OCI-LY1 (cell line): Measurements from ENCODE around the gene FRY.

ENCODE experiments used
- H2AFZ ChIP-seq: fragments of 200-600 bp; sonication (generic), shearing (Covaris generic); 2 replicates; pipeline ENCODE4 v1.6.0; 2014; ENCODE audit warnings: antibody characterized with exemption, mild to moderate bottlenecking, low read length
- H3F3A ChIP-seq: fragments of 200-600 bp; sonication (generic), shearing (Covaris generic); 2 replicates; pipeline ENCODE4 v1.6.0; 2014; ENCODE audit warnings: mild to moderate bottlenecking, antibody characterized with exemption, low read length, moderate library complexity; ENCODE audit not compliant: insufficient read depth
- H3K27ac ChIP-seq: fragments of 200-600 bp; sonication (generic); 2 replicates; pipeline ENCODE4 v1.5.1; 2014; ENCODE audit warnings: low read length, mixed run types, mild to moderate bottlenecking, low read depth; ENCODE audit not compliant: poor library complexity, severe bottlenecking
- H3K27me3 ChIP-seq: fragments of 200-600 bp; sonication (generic); 2 replicates; pipeline ENCODE4 v1.6.0; 2014; ENCODE audit warnings: antibody characterized with exemption, mild to moderate bottlenecking, low read length, moderate library complexity; ENCODE audit not compliant: insufficient read depth
- H3K36me3 ChIP-seq: fragments of 200-600 bp; sonication (generic); 2 replicates; pipeline ENCODE4 v1.6.1; 2014; ENCODE audit warnings: mild to moderate bottlenecking, antibody characterized with exemption, low read length, moderate library complexity, mixed read lengths; ENCODE audit not compliant: insufficient read depth
- H3K4me1 ChIP-seq: fragments of 200-600 bp; sonication (generic); 2 replicates; pipeline ENCODE4 v1.5.1; 2014; ENCODE audit warnings: mild to moderate bottlenecking, low read length, moderate library complexity; ENCODE audit not compliant: insufficient read depth, severe bottlenecking
- H3K4me2 ChIP-seq: fragments of 200-600 bp; sonication (generic), shearing (Covaris generic); 2 replicates; pipeline ENCODE4 v1.6.1; 2014; ENCODE audit warnings: low read length
- H3K4me3 ChIP-seq: fragments of 200-600 bp; sonication (generic); 2 replicates; pipeline ENCODE4 v1.5.1; 2014; ENCODE audit warnings: low read length, low read depth, mild to moderate bottlenecking, mixed read lengths; ENCODE audit not compliant: poor library complexity, severe bottlenecking
- H3K79me2 ChIP-seq: fragments of 200-600 bp; shearing (Covaris generic); 2 replicates; pipeline ENCODE4 v1.6.1; 2016; ENCODE audit warnings: mixed run types, low read length, mixed read lengths; ENCODE audit not compliant: insufficient read depth
- H3K9ac ChIP-seq: fragments of 200-600 bp; sonication (generic), shearing (Covaris generic); 2 replicates; pipeline ENCODE4 v1.6.1; 2014; ENCODE audit warnings: mild to moderate bottlenecking, low read length, mixed read lengths
- H3K9me2 ChIP-seq: fragments of 200-600 bp; sonication (generic), shearing (Covaris generic); 2 replicates; pipeline ENCODE4 v1.6.1; 2014; ENCODE audit warnings: low read depth, mild to moderate bottlenecking, low read length, mixed read lengths
- H3K9me3 ChIP-seq: fragments of 200-600 bp; shearing (Covaris generic); 2 replicates; pipeline ENCODE4 v1.6.1; 2014; ENCODE audit warnings: low read length, mixed read lengths
- H4K20me1 ChIP-seq: fragments of 200-600 bp; sonication (generic), shearing (Covaris generic); 2 replicates; pipeline ENCODE4 v1.6.0; 2016; ENCODE audit warnings: mild to moderate bottlenecking, low read length; ENCODE audit not compliant: insufficient read depth
- CTCF ChIP-seq: fragments of 200-600 bp; sonication (generic), shearing (Covaris generic); IDR thresholded peaks from 2 replicates; pipeline ENCODE4 v1.5.1; 2017; ENCODE audit warnings: mild to moderate bottlenecking, antibody characterized with exemption, low read length, moderate library complexity, mixed read lengths
- EZH2 ChIP-seq: fragments of 200-600 bp; sonication (generic), shearing (Covaris generic); IDR thresholded peaks from 2 replicates; pipeline ENCODE4 v1.8.0; 2017; ENCODE audit warnings: borderline replicate concordance, mixed run types, mild to moderate bottlenecking, antibody characterized with exemption, low read length, moderate library complexity, mixed read lengths

FRY gene

GRCh38 chr13:32216281-32216680 is 184.7 kb downstream of the FRY start:
- H3K4me3 ChIP-seq = no peak overlapping the region
- TF ChIP-seq CTCF (no peak), EZH2 (no peak)
- no peak overlapping the region for H3K27ac ChIP-seq
- no peaks in the 10 kb centered on the region for H4K20me1 ChIP-seq
- H3K4me2 ChIP-seq = no peak overlapping the region
- H3K4me1 ChIP-seq = no peaks in the 10 kb centered on the region
- H3K36me3 ChIP-seq = no peaks in the 10 kb centered on the region
- H3K9ac ChIP-seq = no peak overlapping the region
- H3K9me3 ChIP-seq = no peaks in the 10 kb centered on the region
- H2AFZ ChIP-seq = no peak overlapping the region
- no peaks in the 10 kb centered on the region; the same call in 1 of the 2 replicates for H3K9me2 ChIP-seq
- no peaks in the 10 kb centered on the region for H3K27me3 ChIP-seq
- H3K79me2 ChIP-seq = no peaks in the 10 kb centered on the region
- H3F3A ChIP-seq = no peaks in the 10 kb centered on the region

- TF ChIP-seq EZH2 = no peak
- TF ChIP-seq CTCF = no peak
- Histone ChIP-seq H2AFZ (no peak overlapping the region), H4K20me1 (no peaks in the 10 kb centered on the region), H3K79me2 (no peaks in the 10 kb centered on the region), H3K4me3 (no peak overlapping the region), H3K9ac (no peak overlapping the region), H3K9me3 (no peaks in the 10 kb centered on the region), H3K27ac (no peak overlapping the region), H3K4me1 (no peaks in the 10 kb centered on the region), H3K4me2 (no peak overlapping the region), H3K36me3 (no peaks in the 10 kb centered on the region), H3F3A (no peaks in the 10 kb centered on the region), H3K9me2 (no peaks in the 10 kb centered on the region), H3K27me3 (no peaks in the 10 kb centered on the region)
Measured at GRCh38 chr13:32222046-32222676, 190.6 kb downstream of the FRY start.

DNA sequence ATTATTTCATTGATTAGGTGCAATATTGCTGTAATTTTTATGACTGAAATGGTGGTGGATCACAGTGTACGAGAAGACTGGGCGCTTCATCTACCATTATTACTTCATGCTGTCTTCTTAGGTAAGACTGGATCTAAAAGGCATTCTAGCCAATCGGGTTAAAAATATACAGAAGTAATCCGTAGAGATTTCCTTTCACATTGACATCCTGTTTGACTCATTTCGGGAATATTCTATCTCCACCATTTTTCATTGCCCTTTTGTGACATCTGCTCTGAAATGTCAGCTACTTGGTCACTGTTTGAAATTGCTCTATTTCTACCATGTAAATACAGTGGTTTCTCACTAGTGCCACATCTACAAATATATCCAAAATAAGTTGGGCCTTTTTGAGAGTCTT is 193.3 kb downstream of the FRY start:
- H4K20me1 ChIP-seq = no peaks in the 10 kb centered on the region
- no peaks in the 10 kb centered on the region for H3K4me1 ChIP-seq
- no peak overlapping the region for H3K9ac ChIP-seq
- no peak overlapping the region for H3K4me3 ChIP-seq
- no peak overlapping the region for H3K27ac ChIP-seq
- H3K9me2 ChIP-seq = no peaks in the 10 kb centered on the region
- H3F3A ChIP-seq = no peaks in the 10 kb centered on the region
- no peaks in the 10 kb centered on the region for H3K36me3 ChIP-seq
- H3K79me2 ChIP-seq = no peaks in the 10 kb centered on the region
- no peak overlapping the region for H2AFZ ChIP-seq
- no peaks in the 10 kb centered on the region for H3K9me3 ChIP-seq
- H3K27me3 ChIP-seq = no peaks in the 10 kb centered on the region
- no peak overlapping the region for H3K4me2 ChIP-seq
- no peak for TF ChIP-seq CTCF
